Measurements from ENCODE around the gene HMGCS2.

Gene HMGCS2

DNA sequence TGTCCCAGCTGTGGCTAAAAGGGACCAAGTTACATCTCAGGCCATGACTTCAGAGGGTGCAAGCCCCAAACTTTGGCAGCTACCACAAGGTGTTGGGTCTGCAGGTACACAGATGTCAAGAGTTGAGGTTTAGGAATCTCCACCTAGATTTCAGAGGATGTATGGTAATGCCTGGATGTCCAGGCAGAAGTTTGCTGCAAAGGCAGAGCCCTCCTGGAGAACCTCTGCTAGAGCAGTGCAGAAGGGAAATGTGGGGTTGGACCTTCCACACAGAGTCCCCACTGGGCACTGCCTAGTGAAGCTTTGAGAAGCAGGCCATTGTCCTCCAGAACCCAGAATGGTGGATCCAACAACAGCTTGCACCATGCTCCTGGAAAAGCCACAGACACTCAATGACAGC is 67.0 kb downstream of the HMGCS2 start:
- no peak for DNase-seq (ENCODE audit: low read depth, low spot score)

DNA sequence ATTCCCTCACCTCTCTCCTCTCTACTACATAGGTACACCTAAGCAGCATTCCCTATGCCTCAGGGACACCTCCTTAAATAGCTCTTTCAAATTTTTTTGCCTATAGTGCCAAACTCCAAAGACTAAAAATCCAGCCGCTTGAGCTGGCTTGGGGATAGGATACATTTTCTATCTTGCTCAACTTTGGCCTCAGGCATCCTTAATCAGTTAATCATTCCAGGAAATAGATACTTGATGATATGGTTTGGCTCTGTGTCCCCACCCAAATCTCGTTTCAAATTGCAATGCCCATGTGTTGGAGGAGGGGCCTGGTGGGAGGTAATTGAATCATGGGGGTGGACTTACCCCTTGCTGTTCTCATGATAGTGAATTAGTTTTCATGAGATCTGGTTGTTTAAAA is 68.4 kb downstream of the HMGCS2 start:
- DNase-seq (ENCODE audit: low read depth, low spot score): no peak
